GM19452 (cell line): ENCODE measurements around the gene FIBCD1.
"Not testable (repeated sequence)": the region's sequence is repeated elsewhere in the genome, so short reads cannot be mapped to it uniquely, and the experiment has no call there.

Source experiments
- ATAC-seq: cut with Tn5 transposase; IDR thresholded peaks from one replicate; pipeline ENCODE4 v1.9.1; 2021; ENCODE audit not compliant: unreplicated experiment

Gene FIBCD1

GRCh38 chr9:130955947-130956621 lies 17.0 kb upstream of the FIBCD1 start:
- no peak for ATAC-seq

- not testable (repeated sequence) for ATAC-seq
Measured at GRCh38 chr9:130954925-130955324, 15.9 kb upstream of the FIBCD1 start.

GRCh38 chr9:130954317-130954716 lies 15.3 kb upstream of the FIBCD1 start:
- no peak for ATAC-seq

- ATAC-seq: no peak
Measured at GRCh38 chr9:130952065-130952762, 13.2 kb upstream of the FIBCD1 start.

- no peak for ATAC-seq
Measured at GRCh38 chr9:130950039-130950311, 10.9 kb upstream of the FIBCD1 start.

- ATAC-seq: no peak
Measured at GRCh38 chr9:130949188-130950038, 10.4 kb upstream of the FIBCD1 start.

- no peak for ATAC-seq
Measured at GRCh38 chr9:130948266-130948665, 9.2 kb upstream of the FIBCD1 start.

GRCh38 chr9:130947618-130948140 lies 8.6 kb upstream of the FIBCD1 start:
- no peak for ATAC-seq

- no peak for ATAC-seq
Measured at GRCh38 chr9:130946766-130947617, 7.9 kb upstream of the FIBCD1 start.

- ATAC-seq: no peak
Measured at GRCh38 chr9:130945173-130945572, 6.1 kb upstream of the FIBCD1 start.

GRCh38 chr9:130944510-130945058 lies 5.5 kb upstream of the FIBCD1 start:
- no peak for ATAC-seq

- no peak for ATAC-seq
Measured at GRCh38 chr9:130943777-130944176, 4.7 kb upstream of the FIBCD1 start.

- no peak for ATAC-seq
Measured at GRCh38 chr9:130943221-130943620, 4.2 kb upstream of the FIBCD1 start.

- ATAC-seq: no peak
Measured at GRCh38 chr9:130942679-130943078, 3.6 kb upstream of the FIBCD1 start.

GRCh38 chr9:130942084-130942483 lies 3.0 kb upstream of the FIBCD1 start:
- no peak for ATAC-seq

GRCh38 chr9:130940693-130941576 lies 1.9 kb upstream of the FIBCD1 start:
- ATAC-seq: no peak

GRCh38 chr9:130940027-130940549 lies 1.0 kb upstream of the FIBCD1 start:
- no peak for ATAC-seq

GRCh38 chr9:130939405-130940026 lies 469 bp upstream of the FIBCD1 start:
- no peak for ATAC-seq

GRCh38 chr9:130938184-130938651 lies 829 bp downstream of the FIBCD1 start:
- no peak for ATAC-seq
